HEK293 (cell line): ENCODE data around the gene C19orf18.

ENCODE experiments used
- REPIN1 ChIP-seq: fragments of 450-650 bp; formaldehyde crosslinking; IDR thresholded peaks from 2 replicates; pipeline ENCODE4 v1.5.1; 2017; ENCODE audit warnings: missing biosample characterization, missing genetic modification characterization, low read depth
- ZNF184 ChIP-seq: fragments of 450-650 bp; IDR thresholded peaks from 2 replicates; pipeline ENCODE4 v1.5.1; 2018; ENCODE audit warnings: missing biosample characterization, mild to moderate bottlenecking, missing genetic modification characterization
- TF ChIP-seq, protein P1 (sequence below): fragments of 450-650 bp; formaldehyde crosslinking; IDR thresholded peaks from 2 replicates; pipeline ENCODE4 v1.5.1; 2016; ENCODE audit warnings: missing biosample characterization, missing genetic modification characterization

DNA sequence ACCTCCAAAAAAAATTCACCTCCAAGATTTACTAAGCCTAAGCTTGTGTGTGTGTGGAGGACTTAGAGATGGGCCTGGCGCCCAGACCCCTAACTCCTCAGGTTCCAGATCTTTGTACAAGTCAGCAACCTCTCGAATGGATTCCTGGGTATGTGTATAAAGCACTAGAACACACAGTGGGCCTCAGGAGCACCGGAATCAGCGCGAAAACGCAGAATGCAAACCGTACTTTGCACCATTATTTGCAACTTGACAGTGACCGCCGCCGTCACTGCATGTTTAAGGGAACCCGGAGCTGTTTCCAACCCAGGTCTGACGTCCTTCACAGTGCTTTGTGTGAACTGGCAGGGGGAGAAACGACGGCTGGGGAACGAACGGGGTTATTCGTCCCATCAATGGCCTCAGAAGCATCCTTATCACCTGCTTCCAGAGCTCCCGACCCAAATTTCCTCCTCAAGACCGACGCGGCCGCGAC lies 27.6 kb upstream of the C19orf18 start:
- TF ChIP-seq ZNF184 (no peak), REPIN1 (tag by site-specific recombination) (no peak)
- TF ChIP-seq, protein P1, sequence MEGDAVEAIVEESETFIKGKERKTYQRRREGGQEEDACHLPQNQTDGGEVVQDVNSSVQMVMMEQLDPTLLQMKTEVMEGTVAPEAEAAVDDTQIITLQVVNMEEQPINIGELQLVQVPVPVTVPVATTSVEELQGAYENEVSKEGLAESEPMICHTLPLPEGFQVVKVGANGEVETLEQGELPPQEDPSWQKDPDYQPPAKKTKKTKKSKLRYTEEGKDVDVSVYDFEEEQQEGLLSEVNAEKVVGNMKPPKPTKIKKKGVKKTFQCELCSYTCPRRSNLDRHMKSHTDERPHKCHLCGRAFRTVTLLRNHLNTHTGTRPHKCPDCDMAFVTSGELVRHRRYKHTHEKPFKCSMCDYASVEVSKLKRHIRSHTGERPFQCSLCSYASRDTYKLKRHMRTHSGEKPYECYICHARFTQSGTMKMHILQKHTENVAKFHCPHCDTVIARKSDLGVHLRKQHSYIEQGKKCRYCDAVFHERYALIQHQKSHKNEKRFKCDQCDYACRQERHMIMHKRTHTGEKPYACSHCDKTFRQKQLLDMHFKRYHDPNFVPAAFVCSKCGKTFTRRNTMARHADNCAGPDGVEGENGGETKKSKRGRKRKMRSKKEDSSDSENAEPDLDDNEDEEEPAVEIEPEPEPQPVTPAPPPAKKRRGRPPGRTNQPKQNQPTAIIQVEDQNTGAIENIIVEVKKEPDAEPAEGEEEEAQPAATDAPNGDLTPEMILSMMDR (tag by site-specific recombination) = no peak
